Measurements from ENCODE around the gene ABCA9. TPM values are rescaled to one million over a fixed set of nuclear protein-coding genes. Genes with fewer than 3 reads are reported as not detected.
A peak's percentile ranks its signal among the peaks of the same experiment; 100 is the strongest.

Gene ABCA9
- total RNA-seq, 1 experiment from 2014 or later: not detected

GRCh38 chr17:69086641-69087040 is 25.9 kb upstream of the ABCA9 start:
- CTCF ChIA-PET: no interaction called here
- POLR2A ChIA-PET (ENCODE audit: unreplicated experiment): no interaction called here
- Histone ChIP-seq H3K27me3 (ENCODE audit: insufficient read depth, low read depth) (no peaks in the 10 kb centered on the region), H3F3A (ENCODE audit: insufficient read depth, low read depth) (no peaks in the 10 kb centered on the region), H4K20me1 (ENCODE audit: insufficient read depth) (no peaks in the 10 kb centered on the region), H3K27ac (no peak overlapping the region), H3K9me2 (ENCODE audit: insufficient read depth) (no peaks in the 10 kb centered on the region), H3K36me3 (ENCODE audit: low read depth) (no peaks in the 10 kb centered on the region), H2AFZ (no peak overlapping the region), H3K4me2 (no peak overlapping the region), H3K79me2 (ENCODE audit: low read depth) (no peaks in the 10 kb centered on the region), H3K4me3 (no peak overlapping the region), H3K9me3 (ENCODE audit: insufficient read depth, low read depth) (no peaks in the 10 kb centered on the region; the same call in 1 of the 2 replicates), H3K4me1 (replicated peaks; ENCODE audit: insufficient read depth) (no peaks in the 10 kb centered on the region)
- no peak for DNase-seq
- no peak for TF ChIP-seq EZH2 (IDR thresholded peaks at IDR 0.05; ENCODE audit: low read depth)
- TF ChIP-seq, protein P1, sequence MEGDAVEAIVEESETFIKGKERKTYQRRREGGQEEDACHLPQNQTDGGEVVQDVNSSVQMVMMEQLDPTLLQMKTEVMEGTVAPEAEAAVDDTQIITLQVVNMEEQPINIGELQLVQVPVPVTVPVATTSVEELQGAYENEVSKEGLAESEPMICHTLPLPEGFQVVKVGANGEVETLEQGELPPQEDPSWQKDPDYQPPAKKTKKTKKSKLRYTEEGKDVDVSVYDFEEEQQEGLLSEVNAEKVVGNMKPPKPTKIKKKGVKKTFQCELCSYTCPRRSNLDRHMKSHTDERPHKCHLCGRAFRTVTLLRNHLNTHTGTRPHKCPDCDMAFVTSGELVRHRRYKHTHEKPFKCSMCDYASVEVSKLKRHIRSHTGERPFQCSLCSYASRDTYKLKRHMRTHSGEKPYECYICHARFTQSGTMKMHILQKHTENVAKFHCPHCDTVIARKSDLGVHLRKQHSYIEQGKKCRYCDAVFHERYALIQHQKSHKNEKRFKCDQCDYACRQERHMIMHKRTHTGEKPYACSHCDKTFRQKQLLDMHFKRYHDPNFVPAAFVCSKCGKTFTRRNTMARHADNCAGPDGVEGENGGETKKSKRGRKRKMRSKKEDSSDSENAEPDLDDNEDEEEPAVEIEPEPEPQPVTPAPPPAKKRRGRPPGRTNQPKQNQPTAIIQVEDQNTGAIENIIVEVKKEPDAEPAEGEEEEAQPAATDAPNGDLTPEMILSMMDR (conservative IDR thresholded peaks at IDR 0.05): no peak
- BruUV-seq (replicated peaks): no TSS peak
- intact Hi-C loops (cut with micrococcal nuclease; ENCODE audit: unreplicated experiment): no loop called here

GRCh38 chr17:69084911-69085310 is 24.2 kb upstream of the ABCA9 start:
- CTCF ChIA-PET: no interaction called here
- DNase-seq: no peak
- no peaks in the 10 kb centered on the region for H3K9me2 ChIP-seq (ENCODE audit: insufficient read depth)
- H2AFZ ChIP-seq: 0 out of 2 replicates have a peak overlapping the region, but pooled peaks have one; percentile 39
- H4K20me1 ChIP-seq (ENCODE audit: insufficient read depth): no peaks in the 10 kb centered on the region
- intact Hi-C loops (cut with micrococcal nuclease; ENCODE audit: unreplicated experiment): no loop called here
- no TSS peak for BruUV-seq (replicated peaks)
- no peaks in the 10 kb centered on the region for H3K36me3 ChIP-seq (ENCODE audit: low read depth)
- H3F3A ChIP-seq (ENCODE audit: insufficient read depth, low read depth): no peaks in the 10 kb centered on the region
- H3K9me3 ChIP-seq (ENCODE audit: insufficient read depth, low read depth): no peaks in the 10 kb centered on the region; the same call in 1 of the 2 replicates
- POLR2A ChIA-PET (ENCODE audit: unreplicated experiment): no interaction called here
- no peaks in the 10 kb centered on the region for H3K4me1 ChIP-seq (replicated peaks; ENCODE audit: insufficient read depth)
- no peak overlapping the region for H3K4me3 ChIP-seq
- no peak overlapping the region for H3K4me2 ChIP-seq
- H3K79me2 ChIP-seq (ENCODE audit: low read depth): no peaks in the 10 kb centered on the region
- H3K27me3 ChIP-seq (ENCODE audit: insufficient read depth, low read depth): no peaks in the 10 kb centered on the region
- no peak overlapping the region for H3K27ac ChIP-seq
- no peak for TF ChIP-seq EZH2 (IDR thresholded peaks at IDR 0.05; ENCODE audit: low read depth)
- TF ChIP-seq, protein P1 (conservative IDR thresholded peaks at IDR 0.05): peak; percentile 59

DNA sequence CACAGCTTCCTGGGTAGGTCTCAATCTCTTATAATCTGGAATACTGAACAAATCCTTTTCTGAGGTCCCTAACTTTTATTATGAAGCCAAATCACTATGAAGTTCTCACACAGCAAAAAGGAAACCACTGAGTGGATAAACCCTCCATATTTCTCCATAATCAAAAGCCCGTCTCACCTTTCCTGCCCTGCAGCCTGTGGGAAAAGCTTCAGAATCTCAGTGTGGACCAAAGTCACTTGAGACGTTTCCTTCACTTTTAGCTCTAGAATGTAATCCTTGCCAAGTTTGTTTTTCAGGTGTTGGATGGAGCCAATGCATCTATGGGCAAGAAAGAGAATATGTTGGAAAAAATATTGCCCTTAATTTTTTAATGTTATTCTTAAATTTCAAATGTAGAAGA is 22.0 kb upstream of the ABCA9 start:
- no peaks in the 10 kb centered on the region for H3K36me3 ChIP-seq (ENCODE audit: low read depth)
- no peaks in the 10 kb centered on the region for H3K27me3 ChIP-seq (ENCODE audit: insufficient read depth, low read depth)
- H3K4me1 ChIP-seq (replicated peaks; ENCODE audit: insufficient read depth): no peaks in the 10 kb centered on the region
- DNase-seq: no peak
- no peaks in the 10 kb centered on the region for H3K79me2 ChIP-seq (ENCODE audit: low read depth)
- H3K9me3 ChIP-seq (ENCODE audit: insufficient read depth, low read depth): no peaks in the 10 kb centered on the region; the same call in 1 of the 2 replicates
- ChIA-PET POLR2A (ENCODE audit: unreplicated experiment) (no interaction called here), CTCF (no interaction called here)
- no peak for TF ChIP-seq EZH2 (IDR thresholded peaks at IDR 0.05; ENCODE audit: low read depth)
- TF ChIP-seq, protein P1 (conservative IDR thresholded peaks at IDR 0.05): no peak
- H4K20me1 ChIP-seq (ENCODE audit: insufficient read depth): no peaks in the 10 kb centered on the region
- intact Hi-C loops (cut with micrococcal nuclease; ENCODE audit: unreplicated experiment): no loop called here
- BruUV-seq (replicated peaks): no TSS peak
- H3K4me3 ChIP-seq: no peak overlapping the region
- no peak overlapping the region for H3K27ac ChIP-seq
- no peaks in the 10 kb centered on the region for H3F3A ChIP-seq (ENCODE audit: insufficient read depth, low read depth)
- no peak overlapping the region for H2AFZ ChIP-seq
- H3K9me2 ChIP-seq (ENCODE audit: insufficient read depth): no peaks in the 10 kb centered on the region; the same call in 1 of the 2 replicates
- no peak overlapping the region for H3K4me2 ChIP-seq
